HG03039 (cell line): Measurements from ENCODE around the gene TMPRSS11A.

ENCODE experiments used
- ATAC-seq: cut with Tn5 transposase; IDR thresholded peaks from one replicate; pipeline ENCODE4 v1.9.1; 2021; ENCODE audit warnings: mild to moderate bottlenecking, moderate library complexity; ENCODE audit not compliant: unreplicated experiment

Gene TMPRSS11A, protein sequence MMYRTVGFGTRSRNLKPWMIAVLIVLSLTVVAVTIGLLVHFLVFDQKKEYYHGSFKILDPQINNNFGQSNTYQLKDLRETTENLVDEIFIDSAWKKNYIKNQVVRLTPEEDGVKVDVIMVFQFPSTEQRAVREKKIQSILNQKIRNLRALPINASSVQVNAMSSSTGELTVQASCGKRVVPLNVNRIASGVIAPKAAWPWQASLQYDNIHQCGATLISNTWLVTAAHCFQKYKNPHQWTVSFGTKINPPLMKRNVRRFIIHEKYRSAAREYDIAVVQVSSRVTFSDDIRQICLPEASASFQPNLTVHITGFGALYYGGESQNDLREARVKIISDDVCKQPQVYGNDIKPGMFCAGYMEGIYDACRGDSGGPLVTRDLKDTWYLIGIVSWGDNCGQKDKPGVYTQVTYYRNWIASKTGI

DNA sequence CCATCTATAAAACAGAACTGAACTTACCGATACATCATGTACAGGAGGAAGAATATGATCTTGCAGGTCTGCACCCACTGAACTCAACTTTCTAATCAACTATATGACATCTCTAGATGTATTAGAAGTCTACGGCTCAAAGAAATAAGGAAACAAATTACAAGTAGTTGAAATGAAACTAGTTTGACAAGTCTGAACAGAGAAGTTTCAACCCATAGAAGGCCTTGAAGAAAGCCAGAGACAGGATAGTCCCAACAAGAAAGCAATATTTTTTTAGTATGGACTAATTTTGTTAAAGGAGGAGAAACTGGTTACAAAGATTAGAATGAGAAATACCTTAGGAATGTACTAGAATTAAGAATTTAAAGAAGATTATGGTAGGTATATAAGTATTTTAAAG lies at the start of gene TMPRSS11A:
TMPRSS11A (minus strand) TSS at position 138 of the 400 bp plus-strand sequence; CDS start at position 38, 100 bp downstream.
- ATAC-seq: no peak

- no peak for ATAC-seq
Observed at GRCh38 chr4:68011684-68012083, 48.4 kb upstream of the TMPRSS11A start.

- ATAC-seq: no peak
Observed at GRCh38 chr4:68002906-68003305, 39.6 kb upstream of the TMPRSS11A start.

GRCh38 chr4:67996127-67996526 lies 32.8 kb upstream of the TMPRSS11A start:
- no peak for ATAC-seq

DNA sequence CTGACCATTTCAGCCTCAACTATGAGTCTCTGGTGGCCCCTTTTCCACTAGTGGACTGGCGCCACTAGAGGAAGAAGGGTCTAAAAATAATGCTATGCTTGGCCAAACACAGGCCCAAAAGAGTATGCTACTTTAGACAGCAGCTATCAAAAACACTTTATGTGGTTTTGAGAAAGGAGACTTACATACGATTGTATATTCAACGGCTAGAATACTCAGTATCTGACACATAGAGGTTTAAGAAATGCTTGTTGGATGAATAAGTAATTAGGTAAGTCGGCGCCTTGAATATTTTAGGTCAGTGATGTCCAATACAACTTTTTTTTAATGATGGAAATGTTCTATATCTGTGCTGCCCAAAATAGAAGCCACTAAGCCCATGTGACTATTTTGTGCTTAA lies 25.7 kb upstream of the TMPRSS11A start:
- no peak for ATAC-seq

GRCh38 chr4:67983333-67983732 lies 20.0 kb upstream of the TMPRSS11A start:
- ATAC-seq: no peak

DNA sequence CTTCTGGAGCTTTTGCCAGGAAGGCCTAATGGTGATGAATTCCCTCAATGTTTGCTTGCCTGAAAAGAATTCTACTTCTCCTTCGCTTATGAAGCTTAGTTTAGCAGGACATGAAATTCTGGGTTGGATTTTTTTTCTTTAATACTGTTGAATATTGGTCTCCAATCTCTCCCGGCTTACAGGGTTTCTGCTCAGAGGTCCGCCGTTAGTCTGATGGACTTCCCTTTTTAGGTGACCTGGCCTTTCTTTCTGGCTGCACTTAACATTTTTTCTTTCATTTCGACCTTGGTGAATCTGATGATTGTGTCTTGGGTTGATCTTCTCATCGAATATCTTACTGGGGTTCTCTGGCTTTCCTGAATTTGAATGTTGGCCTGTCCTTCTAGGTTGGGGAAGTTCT lies 17.2 kb upstream of the TMPRSS11A start:
- no peak for ATAC-seq

DNA sequence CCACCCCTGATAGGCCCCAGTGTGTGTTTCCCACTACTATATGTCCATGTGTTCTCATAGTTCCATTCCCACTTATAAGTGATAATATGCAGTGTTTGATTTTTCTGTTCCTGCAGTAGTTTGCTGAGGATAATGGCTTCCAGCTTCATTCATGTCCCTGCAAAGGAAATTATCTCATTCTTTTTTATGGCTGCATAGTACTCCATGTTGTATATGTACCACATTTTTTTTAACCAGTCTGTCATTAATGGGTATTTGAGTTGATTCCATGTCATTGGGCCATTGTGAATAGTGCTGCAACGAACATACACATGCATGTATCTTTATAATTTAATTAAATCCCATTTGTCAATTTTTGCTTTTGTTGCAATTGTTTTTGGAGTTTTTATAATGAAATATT lies 10.3 kb upstream of the TMPRSS11A start:
- ATAC-seq: no peak

DNA sequence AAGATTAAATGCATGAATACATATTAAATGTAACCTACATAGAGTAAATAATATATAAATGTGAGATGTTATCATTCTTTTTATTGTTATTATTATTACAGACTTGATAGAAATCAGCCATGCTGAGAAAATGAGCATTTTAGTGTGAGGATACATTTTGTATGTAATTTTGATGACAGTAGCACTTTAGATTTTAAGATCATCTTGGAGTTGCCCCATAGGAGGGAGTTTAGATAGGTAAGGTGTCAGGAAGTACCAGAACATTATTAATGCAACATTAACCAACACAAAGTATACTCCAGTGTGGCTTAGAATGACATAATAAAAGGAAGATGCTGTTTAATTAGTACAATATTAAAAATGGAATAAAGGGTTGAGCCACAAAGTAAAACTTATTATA lies 8.4 kb downstream of the TMPRSS11A start:
- no peak for ATAC-seq

DNA sequence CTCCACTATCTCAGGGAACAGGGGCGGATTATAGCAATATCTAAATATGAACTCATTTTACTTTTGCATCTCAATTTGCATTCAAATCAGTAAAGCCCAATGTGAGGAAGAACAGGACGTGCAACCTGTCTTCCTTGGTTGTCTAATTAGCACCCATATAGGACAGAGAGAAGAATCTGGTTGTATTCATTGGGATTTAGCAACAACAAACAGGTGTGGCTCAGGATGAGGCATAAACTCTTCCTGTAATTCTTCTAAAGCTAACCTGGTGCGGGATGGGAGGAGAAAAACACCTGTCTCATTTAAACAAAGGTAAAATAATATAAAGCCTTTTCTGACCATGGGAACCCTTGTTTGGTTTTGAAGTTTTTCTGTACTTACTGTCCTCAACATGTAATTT lies 22.2 kb downstream of the TMPRSS11A start:
- no peak for ATAC-seq

DNA sequence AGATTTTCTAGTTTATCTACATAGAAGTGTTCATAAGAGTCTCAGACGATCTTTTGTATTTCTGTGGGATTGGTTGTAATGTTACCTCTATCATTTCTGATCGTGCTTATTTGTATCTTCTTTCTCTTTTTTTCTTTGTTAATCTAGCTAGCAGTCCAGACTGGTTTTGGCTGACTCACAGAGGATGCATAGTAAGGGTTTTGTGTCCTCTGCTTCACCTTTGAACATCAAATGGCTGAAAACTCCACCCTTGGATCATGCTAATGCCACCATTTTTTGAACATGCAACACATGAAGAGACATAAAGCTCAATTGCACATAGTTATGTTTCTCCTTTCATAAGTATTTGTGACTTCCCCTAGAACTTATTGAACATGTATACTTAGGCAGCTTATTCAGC lies 22.8 kb downstream of the TMPRSS11A start:
- no peak for ATAC-seq

GRCh38 chr4:67939195-67939594 lies 24.1 kb downstream of the TMPRSS11A start:
- no peak for ATAC-seq

DNA sequence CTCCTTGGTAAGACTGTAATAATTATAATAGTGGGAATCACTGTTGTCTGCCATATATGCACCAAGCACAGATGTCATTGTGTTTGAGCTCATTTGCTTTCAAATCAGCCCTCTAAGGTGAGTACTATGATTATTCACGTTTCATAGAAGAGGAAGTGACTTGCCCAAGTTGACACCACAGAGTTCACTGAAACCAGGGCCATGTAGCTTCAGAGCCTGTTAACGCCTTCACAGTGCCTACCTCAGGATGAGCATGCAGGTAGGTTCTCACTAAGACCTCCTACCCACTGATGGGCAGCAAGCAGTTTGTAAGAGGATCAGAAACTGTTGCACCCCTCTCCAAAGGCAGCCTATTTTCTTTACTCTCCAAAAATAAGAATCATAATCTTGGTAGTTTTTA lies 27.4 kb downstream of the TMPRSS11A start:
- no peak for ATAC-seq

GRCh38 chr4:67934628-67935027 lies 28.7 kb downstream of the TMPRSS11A start:
- ATAC-seq: no peak

DNA sequence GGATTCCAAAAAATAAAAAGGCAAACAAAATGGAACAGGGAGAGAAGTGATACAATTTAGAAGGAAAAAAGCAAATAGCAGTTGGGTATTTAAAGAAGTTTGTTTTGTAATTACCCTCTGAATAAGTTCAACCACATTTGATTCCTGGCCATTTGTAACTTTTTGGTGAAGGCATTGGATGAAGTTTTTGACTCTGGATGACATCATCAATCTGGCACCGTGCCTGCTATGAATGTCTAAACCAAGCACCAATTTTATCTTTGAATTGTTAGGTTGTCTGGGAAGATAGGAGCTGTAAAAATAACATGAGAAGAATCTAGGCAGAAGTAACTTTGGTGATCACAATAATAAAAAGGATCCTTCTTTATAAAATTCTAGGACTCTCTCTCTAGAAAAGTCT lies 29.5 kb downstream of the TMPRSS11A start:
- ATAC-seq: no peak

DNA sequence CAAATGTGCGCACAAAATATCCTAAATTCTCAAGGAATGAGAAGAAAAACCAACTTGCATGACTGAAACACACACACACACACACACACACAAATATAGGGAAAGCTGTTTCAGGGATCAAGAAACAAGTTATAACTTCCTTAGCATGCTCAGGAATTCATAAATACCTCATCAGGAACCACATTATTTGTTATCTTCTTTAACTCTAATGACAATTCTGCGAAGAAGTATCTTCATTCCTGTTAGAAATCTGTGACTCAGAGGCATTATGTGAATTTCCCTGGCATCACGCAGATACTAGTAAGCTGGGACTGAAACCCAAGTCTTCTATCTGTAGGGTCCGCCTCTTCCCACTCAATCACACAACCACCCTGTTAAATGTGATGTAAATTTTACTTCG lies 30.3 kb downstream of the TMPRSS11A start:
- no peak for ATAC-seq

GRCh38 chr4:67931256-67931655 lies 32.0 kb downstream of the TMPRSS11A start:
- no peak for ATAC-seq

- ATAC-seq: no peak
Observed at GRCh38 chr4:67929426-67929825, 33.9 kb downstream of the TMPRSS11A start.

DNA sequence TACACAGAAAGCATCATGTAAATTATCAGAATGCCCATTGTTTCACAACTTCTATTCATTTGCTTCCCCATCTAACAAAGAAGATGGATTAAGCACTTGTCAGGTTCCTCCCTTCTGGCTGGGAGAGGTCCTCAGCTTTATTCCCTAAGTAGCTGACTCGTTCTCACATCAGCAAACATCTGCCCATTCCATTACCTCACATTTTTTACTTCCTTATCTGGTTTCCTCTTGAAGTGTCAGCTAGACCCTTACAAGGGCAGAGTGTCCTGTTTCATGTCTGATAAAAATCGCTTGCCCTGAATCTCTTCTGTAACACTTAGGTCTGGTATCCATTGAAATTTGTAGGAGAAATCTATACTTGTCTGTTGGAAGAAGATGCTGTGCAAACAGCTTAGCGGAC lies 34.7 kb downstream of the TMPRSS11A start:
- no peak for ATAC-seq

- ATAC-seq: no peak
Observed at GRCh38 chr4:67927251-67927650, 36.0 kb downstream of the TMPRSS11A start.

- no peak for ATAC-seq
Observed at GRCh38 chr4:67926485-67926884, 36.8 kb downstream of the TMPRSS11A start.

- no peak for ATAC-seq
Observed at GRCh38 chr4:67922697-67923096, 40.6 kb downstream of the TMPRSS11A start.

GRCh38 chr4:67918428-67918827 lies 44.9 kb downstream of the TMPRSS11A start:
- ATAC-seq: no peak
